HL-60 (cell line): ENCODE results near the gene STON1.

Source experiments
- CTCF ChIP-seq: IDR thresholded peaks from one replicate; pipeline ENCODE4 v1.5.1; 2011; ENCODE audit warnings: low read length, control low read depth, inconsistent platforms; ENCODE audit not compliant: insufficient read depth
- POLR2AphosphoS5 ChIP-seq: IDR thresholded peaks from 2 replicates; pipeline ENCODE4 v1.6.1; 2012; ENCODE audit warnings: low read depth
- REST ChIP-seq: IDR thresholded peaks from 2 replicates; pipeline ENCODE4 v1.6.1; 2012; ENCODE audit warnings: low read depth; ENCODE audit not compliant: insufficient replicate concordance
- SPI1 ChIP-seq: IDR thresholded peaks from 2 replicates; pipeline ENCODE4 v1.6.1; 2012; ENCODE audit warnings: low read depth, mild to moderate bottlenecking, borderline replicate concordance

- TF ChIP-seq CTCF (no peak), POLR2AphosphoS5 (no peak), REST (no peak), SPI1 (no peak)
These were observed 32.3 kb downstream of the STON1 start for GRCh38 chr2:48562281-48562680.
